ENCODE results near the gene VWF.
A peak's percentile ranks its signal among the peaks of the same experiment; 100 is the strongest.

VWF gene

GRCh38 chr12:6041891-6042290 lies 82.6 kb downstream of the VWF start:
- in situ Hi-C loops (cut with HindIII; ENCODE audit: low sequenced_read_pairs), result no loop called here
- DNase-seq (ENCODE audit: low read depth), result no peak
- TF ChIP-seq, protein P1, sequence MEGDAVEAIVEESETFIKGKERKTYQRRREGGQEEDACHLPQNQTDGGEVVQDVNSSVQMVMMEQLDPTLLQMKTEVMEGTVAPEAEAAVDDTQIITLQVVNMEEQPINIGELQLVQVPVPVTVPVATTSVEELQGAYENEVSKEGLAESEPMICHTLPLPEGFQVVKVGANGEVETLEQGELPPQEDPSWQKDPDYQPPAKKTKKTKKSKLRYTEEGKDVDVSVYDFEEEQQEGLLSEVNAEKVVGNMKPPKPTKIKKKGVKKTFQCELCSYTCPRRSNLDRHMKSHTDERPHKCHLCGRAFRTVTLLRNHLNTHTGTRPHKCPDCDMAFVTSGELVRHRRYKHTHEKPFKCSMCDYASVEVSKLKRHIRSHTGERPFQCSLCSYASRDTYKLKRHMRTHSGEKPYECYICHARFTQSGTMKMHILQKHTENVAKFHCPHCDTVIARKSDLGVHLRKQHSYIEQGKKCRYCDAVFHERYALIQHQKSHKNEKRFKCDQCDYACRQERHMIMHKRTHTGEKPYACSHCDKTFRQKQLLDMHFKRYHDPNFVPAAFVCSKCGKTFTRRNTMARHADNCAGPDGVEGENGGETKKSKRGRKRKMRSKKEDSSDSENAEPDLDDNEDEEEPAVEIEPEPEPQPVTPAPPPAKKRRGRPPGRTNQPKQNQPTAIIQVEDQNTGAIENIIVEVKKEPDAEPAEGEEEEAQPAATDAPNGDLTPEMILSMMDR (IDR thresholded peaks at IDR 0.05; ENCODE audit: low read depth, low read length, missing control alignments), result no peak
- H3K4me3 ChIP-seq (ENCODE audit: low read depth, low read length), result no peak overlapping the region

- in situ Hi-C loops (cut with HindIII; ENCODE audit: low sequenced_read_pairs), result no loop called here
- TF ChIP-seq, protein P1 (IDR thresholded peaks at IDR 0.05; ENCODE audit: low read depth, low read length, missing control alignments), result no peak
Measured at GRCh38 chr12:6040815-6041214, 83.7 kb downstream of the VWF start.

DNA sequence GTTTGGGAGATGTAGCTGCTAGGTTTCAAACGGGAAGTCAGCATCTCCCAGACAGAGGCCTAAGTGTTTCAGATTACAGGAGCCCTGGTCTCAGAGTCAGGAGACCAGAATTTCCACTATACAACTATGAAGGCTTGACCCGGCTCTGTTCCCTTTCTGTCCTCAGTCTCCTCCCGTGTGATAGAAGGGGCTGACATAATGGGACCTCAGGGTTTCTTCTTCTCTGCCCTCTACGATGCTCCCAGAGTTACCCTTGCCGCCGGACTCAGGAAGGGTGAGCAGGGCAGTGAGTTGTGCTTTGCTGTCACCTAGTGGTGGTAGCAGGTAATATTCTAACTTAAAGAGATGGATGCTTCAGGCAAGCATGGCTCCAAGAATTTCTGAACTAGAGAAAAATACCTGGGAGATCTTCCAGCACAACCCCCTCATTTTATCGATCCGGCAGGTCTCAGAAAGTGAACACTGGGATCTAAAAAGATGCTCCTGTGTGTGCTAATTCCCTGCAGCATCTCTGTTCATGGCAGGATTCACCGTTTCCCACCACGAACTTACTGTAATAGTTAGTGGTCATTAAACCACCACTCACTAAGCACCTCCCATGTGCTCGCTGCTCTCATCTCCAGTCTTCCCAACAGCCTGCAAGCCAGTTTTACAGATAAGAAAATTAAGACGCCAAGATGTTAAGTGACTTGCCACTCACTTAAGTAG lies 84.4 kb downstream of the VWF start:
- TF ChIP-seq, protein P1 (IDR thresholded peaks at IDR 0.05; ENCODE audit: low read depth, low read length, missing control alignments), result peak; percentile 90

More at GRCh38 chr12:6040815-6041214, 83.7 kb downstream of the VWF start:
- no peak for DNase-seq (ENCODE audit: low read depth)
- no peak overlapping the region for H3K4me3 ChIP-seq (ENCODE audit: low read depth, low read length)

DNA sequence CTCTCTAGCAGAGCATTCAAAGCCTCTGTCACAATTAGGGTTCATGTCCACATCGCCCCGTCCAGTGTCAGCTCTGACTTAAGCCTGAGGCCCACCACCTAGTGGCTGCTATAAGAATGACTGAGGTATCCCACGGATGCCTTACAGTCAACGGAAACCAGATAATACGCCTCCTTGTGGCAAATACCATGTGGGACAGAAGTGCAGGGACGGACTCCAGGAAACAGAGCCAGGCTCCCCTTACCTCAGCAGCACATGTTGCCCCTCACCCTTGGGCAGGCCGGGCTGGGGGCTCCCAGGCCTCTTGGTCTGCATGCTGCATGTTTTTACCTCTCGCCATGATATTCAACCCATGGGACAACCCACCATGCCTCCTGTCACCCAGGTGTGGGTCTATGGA lies 86.3 kb downstream of the VWF start:
- peak; percentile 31 for DNase-seq (ENCODE audit: low read depth)
- TF ChIP-seq, protein P1 (IDR thresholded peaks at IDR 0.05; ENCODE audit: low read depth, low read length, missing control alignments), result peak; percentile 72
- no peak overlapping the region for H3K4me3 ChIP-seq (ENCODE audit: low read depth, low read length)
- in situ Hi-C loops (cut with HindIII; ENCODE audit: low sequenced_read_pairs), result no loop called here

More for the DNA sequence above, 84.4 kb downstream of the VWF start:
- in situ Hi-C loops (cut with HindIII; ENCODE audit: low sequenced_read_pairs), result no loop called here
- no peak overlapping the region for H3K4me3 ChIP-seq (ENCODE audit: low read depth, low read length)
- DNase-seq (ENCODE audit: low read depth), result peak; percentile 49

- no peak for DNase-seq (ENCODE audit: low read depth)
- in situ Hi-C loops (cut with HindIII; ENCODE audit: low sequenced_read_pairs), result no loop called here
- TF ChIP-seq, protein P1 (IDR thresholded peaks at IDR 0.05; ENCODE audit: low read depth, low read length, missing control alignments), result no peak
- H3K4me3 ChIP-seq (ENCODE audit: low read depth, low read length), result no peak overlapping the region
Measured at GRCh38 chr12:6037459-6037858, 87.0 kb downstream of the VWF start.

- no peak overlapping the region for H3K4me3 ChIP-seq (ENCODE audit: low read depth, low read length)
- DNase-seq (ENCODE audit: low read depth), result no peak
- TF ChIP-seq, protein P1 (IDR thresholded peaks at IDR 0.05; ENCODE audit: low read depth, low read length, missing control alignments), result no peak
- in situ Hi-C loops (cut with HindIII; ENCODE audit: low sequenced_read_pairs), result no loop called here
Measured at GRCh38 chr12:6036509-6036908, 88.0 kb downstream of the VWF start.

Data from astrocyte of the cerebellum (primary cell).